ENCODE measurements around the gene RAB11FIP3. TPM values are rescaled to one million over a fixed set of nuclear protein-coding genes. Genes with fewer than 3 reads are reported as not detected.

Gene RAB11FIP3
- total and polyA plus RNA-seq, 2 of the 13 experiments (the other 11 are each of a cell fraction or from before 2014, with no cell fraction given), result 34.3 to 57.6 TPM

DNA sequence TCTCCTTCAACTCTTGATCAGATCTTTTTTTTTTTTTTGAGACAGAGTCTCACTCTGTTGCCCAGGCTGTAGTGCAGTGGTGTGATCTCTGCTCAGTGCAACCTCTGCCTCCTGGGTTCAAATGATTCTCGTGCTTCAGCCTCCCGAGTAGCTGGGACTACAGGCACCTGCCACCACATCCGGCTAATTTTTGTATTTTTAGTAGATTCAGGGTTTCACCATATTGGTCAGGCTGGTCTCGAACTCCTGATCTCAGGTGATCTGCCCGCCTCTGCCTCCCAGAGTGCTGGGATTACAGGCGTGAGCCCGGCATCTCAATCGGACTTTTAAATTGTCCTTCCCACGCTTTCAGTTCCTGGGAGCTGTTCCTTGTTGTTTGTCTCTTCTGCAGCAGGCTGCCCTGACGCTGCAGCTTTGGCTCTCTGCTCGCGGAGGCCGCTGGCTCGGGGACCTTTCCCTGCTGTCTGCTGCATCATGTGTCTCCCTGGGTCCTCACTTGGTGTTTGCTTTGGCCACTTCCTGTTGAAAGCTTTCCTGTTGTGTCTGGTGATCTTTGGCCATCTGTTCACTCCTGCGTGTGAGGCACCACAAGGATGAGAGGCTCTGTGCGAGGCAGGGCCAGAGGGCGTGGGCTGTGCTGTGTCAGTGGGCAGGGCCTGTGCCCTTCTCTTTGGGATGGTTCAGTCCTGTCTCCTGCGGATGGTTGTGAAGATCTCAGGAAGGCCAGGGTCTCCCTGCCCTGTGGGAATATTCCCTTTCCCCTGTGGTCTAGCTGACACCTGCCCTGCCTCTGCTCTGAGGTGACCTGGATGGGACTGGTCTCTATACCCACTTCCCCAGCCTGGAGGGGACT is 83.7 kb downstream of the RAB11FIP3 start (continued):
- TF ChIP-seq, protein P1, sequence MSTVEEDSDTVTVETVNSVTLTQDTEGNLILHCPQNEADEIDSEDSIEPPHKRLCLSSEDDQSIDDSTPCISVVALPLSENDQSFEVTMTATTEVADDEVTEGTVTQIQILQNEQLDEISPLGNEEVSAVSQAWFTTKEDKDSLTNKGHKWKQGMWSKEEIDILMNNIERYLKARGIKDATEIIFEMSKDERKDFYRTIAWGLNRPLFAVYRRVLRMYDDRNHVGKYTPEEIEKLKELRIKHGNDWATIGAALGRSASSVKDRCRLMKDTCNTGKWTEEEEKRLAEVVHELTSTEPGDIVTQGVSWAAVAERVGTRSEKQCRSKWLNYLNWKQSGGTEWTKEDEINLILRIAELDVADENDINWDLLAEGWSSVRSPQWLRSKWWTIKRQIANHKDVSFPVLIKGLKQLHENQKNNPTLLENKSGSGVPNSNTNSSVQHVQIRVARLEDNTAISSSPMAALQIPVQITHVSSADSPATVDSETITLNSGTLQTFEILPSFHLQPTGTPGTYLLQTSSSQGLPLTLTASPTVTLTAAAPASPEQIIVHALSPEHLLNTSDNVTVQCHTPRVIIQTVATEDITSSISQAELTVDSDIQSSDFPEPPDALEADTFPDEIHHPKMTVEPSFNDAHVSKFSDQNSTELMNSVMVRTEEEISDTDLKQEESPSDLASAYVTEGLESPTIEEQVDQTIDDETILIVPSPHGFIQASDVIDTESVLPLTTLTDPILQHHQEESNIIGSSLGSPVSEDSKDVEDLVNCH (CRISPR knock-in tag; IDR thresholded peaks at IDR 0.05), result no peak
- TF ChIP-seq ZNF382 (CRISPR knock-in tag; IDR thresholded peaks at IDR 0.05; ENCODE audit: borderline replicate concordance) (no peak), HDAC6 (IDR thresholded peaks at IDR 0.05; ENCODE audit: low read depth, low read length) (no peak), ZIK1 (CRISPR knock-in tag; IDR thresholded peaks at IDR 0.05; ENCODE audit: borderline replicate concordance, low read depth) (no peak; the same call in 1 of the 2 replicates), ZFYVE20 (CRISPR knock-in tag; IDR thresholded peaks at IDR 0.05; ENCODE audit: borderline replicate concordance, low read depth) (no peak), ZFP82 (CRISPR knock-in tag; IDR thresholded peaks at IDR 0.05; ENCODE audit: borderline replicate concordance) (no peak), ZNF782 (CRISPR knock-in tag; IDR thresholded peaks at IDR 0.05; ENCODE audit: borderline replicate concordance) (peak; percentile 79; the same call in 1 of the 2 replicates), HIVEP1 (CRISPR knock-in tag; IDR thresholded peaks at IDR 0.05) (0 out of 2 replicates have a peak, but pooled peaks have one; percentile 71), U2AF2 (IDR thresholded peaks at IDR 0.05; ENCODE audit: low read depth, low read length) (no peak), ZNF891 (CRISPR knock-in tag; IDR thresholded peaks at IDR 0.05) (peak; percentile 94; the same call in 1 of the 2 replicates), ZNF567 (CRISPR knock-in tag; IDR thresholded peaks at IDR 0.05; ENCODE audit: borderline replicate concordance) (peak; percentile 92; the same call in 1 of the 2 replicates), ZSCAN31 (CRISPR knock-in tag; IDR thresholded peaks at IDR 0.05; ENCODE audit: low read depth) (peak; percentile 58; the same call in 1 of the 2 replicates), ZNF256 (CRISPR knock-in tag; conservative IDR thresholded peaks at IDR 0.05) (no peak), HNF4A (CRISPR knock-in tag; IDR thresholded peaks at IDR 0.05) (peak; percentile 96), KDM5A (IDR thresholded peaks at IDR 0.05; ENCODE audit: borderline replicate concordance, low read length) (no peak), ZFP62 (CRISPR knock-in tag; IDR thresholded peaks at IDR 0.05) (no peak), ZNF790 (CRISPR knock-in tag; IDR thresholded peaks at IDR 0.05; ENCODE audit: borderline replicate concordance) (0 out of 2 replicates have a peak, but pooled peaks have one; percentile 41), CC2D1A (CRISPR knock-in tag; IDR thresholded peaks at IDR 0.05) (no peak), PHF8 (CRISPR knock-in tag; IDR thresholded peaks at IDR 0.05) (peak; percentile 35; the same call in 1 of the 2 replicates), RNF2 (conservative IDR thresholded peaks at IDR 0.05; ENCODE audit: low read depth) (no peak)
- TF ChIP-seq, protein P2, sequence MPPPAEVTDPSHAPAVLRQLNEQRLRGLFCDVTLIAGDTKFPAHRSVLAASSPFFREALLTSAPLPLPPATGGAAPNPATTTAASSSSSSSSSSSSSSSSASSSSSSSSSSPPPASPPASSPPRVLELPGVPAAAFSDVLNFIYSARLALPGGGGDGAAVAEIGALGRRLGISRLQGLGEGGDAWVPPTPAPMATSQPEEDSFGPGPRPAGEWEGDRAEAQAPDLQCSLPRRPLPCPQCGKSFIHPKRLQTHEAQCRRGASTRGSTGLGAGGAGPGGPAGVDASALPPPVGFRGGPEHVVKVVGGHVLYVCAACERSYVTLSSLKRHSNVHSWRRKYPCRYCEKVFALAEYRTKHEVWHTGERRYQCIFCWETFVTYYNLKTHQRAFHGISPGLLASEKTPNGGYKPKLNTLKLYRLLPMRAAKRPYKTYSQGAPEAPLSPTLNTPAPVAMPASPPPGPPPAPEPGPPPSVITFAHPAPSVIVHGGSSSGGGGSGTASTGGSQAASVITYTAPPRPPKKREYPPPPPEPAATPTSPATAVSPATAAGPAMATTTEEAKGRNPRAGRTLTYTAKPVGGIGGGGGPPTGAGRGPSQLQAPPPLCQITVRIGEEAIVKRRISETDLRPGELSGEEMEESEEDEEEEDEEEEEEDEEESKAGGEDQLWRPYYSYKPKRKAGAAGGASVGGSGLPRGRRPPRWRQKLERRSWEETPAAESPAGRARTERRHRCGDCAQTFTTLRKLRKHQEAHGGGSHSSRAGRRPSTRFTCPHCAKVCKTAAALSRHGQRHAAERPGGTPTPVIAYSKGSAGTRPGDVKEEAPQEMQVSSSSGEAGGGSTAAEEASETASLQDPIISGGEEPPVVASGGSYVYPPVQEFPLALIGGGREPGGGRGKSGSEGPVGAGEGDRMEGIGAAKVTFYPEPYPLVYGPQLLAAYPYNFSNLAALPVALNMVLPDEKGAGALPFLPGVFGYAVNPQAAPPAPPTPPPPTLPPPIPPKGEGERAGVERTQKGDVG (CRISPR knock-in tag; IDR thresholded peaks at IDR 0.05; ENCODE audit: borderline replicate concordance), result peak; percentile 90; the same call in 1 of the 2 replicates
- TF ChIP-seq, protein P3, sequence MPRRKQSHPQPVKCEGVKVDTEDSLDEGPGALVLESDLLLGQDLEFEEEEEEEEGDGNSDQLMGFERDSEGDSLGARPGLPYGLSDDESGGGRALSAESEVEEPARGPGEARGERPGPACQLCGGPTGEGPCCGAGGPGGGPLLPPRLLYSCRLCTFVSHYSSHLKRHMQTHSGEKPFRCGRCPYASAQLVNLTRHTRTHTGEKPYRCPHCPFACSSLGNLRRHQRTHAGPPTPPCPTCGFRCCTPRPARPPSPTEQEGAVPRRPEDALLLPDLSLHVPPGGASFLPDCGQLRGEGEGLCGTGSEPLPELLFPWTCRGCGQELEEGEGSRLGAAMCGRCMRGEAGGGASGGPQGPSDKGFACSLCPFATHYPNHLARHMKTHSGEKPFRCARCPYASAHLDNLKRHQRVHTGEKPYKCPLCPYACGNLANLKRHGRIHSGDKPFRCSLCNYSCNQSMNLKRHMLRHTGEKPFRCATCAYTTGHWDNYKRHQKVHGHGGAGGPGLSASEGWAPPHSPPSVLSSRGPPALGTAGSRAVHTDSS (CRISPR knock-in tag; conservative IDR thresholded peaks at IDR 0.05), result no peak
